Urinary bladder (tissue), 4 donors: Measurements from ENCODE around the gene GOLGA8A. TPM values are rescaled to one million over a fixed set of nuclear protein-coding genes. Genes with fewer than 3 reads are reported as not detected.
"Not testable (repeated sequence)": the region's sequence is repeated elsewhere in the genome, so short reads cannot be mapped to it uniquely, and the experiment has no call there.

Source experiments
- DNase-seq: peaks from one replicate; pipeline ENCODE4 v3.0.0-alpha.2; 2015; ENCODE audit errors: extremely low spot score
- H3K27ac ChIP-seq: one replicate; pipeline ENCODE4 v1.5.1; 2013; ENCODE audit warnings: low read depth, mild to moderate bottlenecking, moderate library complexity
- H3K36me3 ChIP-seq: one replicate; pipeline ENCODE4 v1.6.1; 2013; ENCODE audit warnings: mild to moderate bottlenecking, moderate library complexity; ENCODE audit not compliant: insufficient read depth
- H3K4me1 ChIP-seq: one replicate; pipeline ENCODE4 v1.6.1; 2013; ENCODE audit warnings: mild to moderate bottlenecking, moderate library complexity; ENCODE audit not compliant: insufficient read depth
- H3K4me3 ChIP-seq: one replicate; pipeline ENCODE4 v1.5.1; 2013; ENCODE audit warnings: low read depth, low read length
- WGBS: extraction: QIAGEN DNeasy Blood & Tissue Kit; methylation state at CpG from one replicate; pipeline ENCODE4 v1.1.7; 2013; 5-methylcytosine and 5-hydroxymethylcytosine counted together
- polyA plus RNA-seq: library from polyadenylated mRNA; stranded (reverse); fragments of 200-250 nt; gene quantifications from one replicate; pipeline ENCODE4 v1.2.3, GENCODE V29; 2013
- total RNA-seq: library from RNA; depleted of rRNA; stranded (reverse); fragments of >200 nt; gene quantifications from one replicate; pipeline ENCODE4 v1.2.3, GENCODE V29; 2014
- donor health status: healthy with polysubstance abuse.
- donor health status: healthy.

Gene GOLGA8A
- total and polyA plus RNA-seq, 2 donors: 13.3 to 43.9 TPM

DNA sequence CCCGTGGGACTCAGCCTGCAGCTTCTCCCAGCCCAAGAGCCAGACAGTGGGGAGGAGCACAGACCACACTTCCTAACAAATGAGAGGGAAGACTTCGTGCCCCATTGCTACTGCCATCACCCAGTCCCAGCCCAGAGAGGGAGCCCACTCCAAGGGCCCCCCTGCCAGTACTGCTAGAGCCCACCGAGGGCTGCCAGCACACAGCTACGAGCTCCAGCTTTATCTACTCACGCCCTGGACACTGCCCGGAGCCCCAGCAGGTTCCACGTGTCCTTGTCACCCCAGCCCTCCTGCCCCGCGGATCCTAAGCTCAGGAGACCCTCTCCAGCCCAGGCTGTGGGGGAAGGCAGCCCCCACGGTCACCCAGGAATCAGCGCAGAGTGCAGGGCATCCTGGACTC is 1.9 kb downstream of the GOLGA8A start:
- Histone ChIP-seq H3K4me3 (no peak overlapping the region), H3K27ac (no peak overlapping the region), H3K36me3 (peaks cover 1% of the 10 kb centered on the region), H3K4me1 (no peaks in the 10 kb centered on the region)
- no peak for DNase-seq
- 73% methylated on average over 11 of the region's 11 CpGs for WGBS

DNA sequence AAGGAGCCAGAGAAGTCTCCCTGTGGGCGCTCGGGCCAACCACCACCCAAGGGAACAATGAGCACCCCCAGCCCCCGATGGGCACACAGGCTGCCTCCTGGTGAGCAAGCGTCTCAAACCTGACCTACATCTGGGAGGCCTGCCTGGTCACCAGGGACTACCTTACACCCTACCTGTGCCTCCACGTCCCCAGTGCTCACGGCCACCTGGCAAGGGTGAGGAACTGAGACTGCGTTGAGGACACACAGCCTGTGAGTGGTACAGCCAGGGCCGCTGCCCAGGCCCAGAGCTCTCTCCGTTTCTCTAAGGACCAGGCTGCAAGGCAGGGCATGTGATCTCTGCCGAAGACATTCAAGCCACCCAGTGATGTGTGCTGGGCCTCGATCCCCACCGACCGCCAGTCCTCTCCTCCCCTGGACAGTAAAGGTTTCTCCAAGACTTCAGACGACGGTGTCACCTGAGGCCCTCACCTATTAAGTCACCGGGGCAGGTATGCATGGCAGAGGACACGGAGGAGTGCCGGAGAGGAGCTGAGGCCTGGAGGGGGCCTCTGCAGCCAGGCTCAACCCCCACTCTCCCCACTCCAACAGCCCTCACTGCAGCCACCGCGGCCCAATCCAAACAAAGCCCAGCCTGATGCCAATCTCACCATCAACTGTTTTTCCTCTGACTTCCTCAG is 2.8 kb downstream of the GOLGA8A start:
- Histone ChIP-seq H3K36me3 (peaks cover 1% of the 10 kb centered on the region), H3K27ac (no peak overlapping the region), H3K4me1 (no peaks in the 10 kb centered on the region), H3K4me3 (no peak overlapping the region)
- 86% methylated on average over 20 of the region's 20 CpGs for WGBS
- DNase-seq: no peak

DNA sequence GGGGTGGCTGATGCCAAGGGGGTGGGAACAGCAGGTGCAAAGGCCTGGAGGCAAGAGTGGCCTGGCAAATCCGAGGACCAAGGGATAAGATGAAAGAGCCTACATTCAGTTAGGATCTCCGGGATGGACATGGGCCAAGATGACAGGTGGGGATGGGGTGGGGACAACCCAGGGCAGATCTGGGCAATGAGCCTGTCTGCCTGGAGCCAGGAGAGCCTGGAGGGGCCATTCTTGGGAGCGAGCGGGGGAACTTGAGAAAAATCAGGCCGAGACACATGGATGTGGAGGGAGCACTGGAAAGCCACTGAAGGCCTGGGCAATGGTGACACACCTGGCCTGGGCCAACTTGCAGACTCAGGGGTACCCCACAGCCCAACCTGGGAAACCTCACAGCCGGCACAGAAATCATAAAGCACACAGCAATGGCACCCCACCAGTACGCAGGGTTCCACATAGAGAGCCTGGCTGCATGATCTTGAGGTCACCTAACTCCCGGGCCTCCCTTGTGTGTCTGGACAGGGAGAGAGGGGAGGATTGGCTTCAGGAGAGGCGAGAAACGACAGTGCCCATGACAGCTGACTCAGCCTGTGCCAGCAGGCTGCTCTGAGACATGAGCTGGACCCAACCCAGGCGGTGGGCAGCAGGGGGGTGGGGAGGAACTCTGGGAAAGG is 3.5 kb downstream of the GOLGA8A start:
- WGBS: 86% methylated on average over 11 of the region's 11 CpGs
- not testable (repeated sequence) for DNase-seq, H3K27ac ChIP-seq

DNA sequence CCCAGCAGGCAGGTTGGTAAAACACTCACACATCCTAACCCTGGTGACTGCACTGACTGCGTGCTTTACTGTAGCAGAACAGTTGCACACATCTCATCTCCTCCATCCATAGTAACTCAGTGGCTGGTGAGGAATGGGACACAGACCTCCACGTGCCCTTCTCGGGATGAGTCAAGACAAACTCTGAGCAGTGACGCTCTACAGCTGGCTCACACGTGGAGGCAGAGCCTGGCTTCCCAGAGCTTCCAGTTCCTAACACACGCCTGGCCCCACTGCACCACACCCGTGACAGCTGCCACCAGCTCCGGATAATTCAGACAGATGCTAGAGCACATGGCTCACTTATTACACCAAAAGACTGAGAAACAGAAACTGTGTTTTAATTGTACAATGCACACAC is 7.0 kb downstream of the GOLGA8A start:
- not testable (repeated sequence) for H3K4me1 ChIP-seq, H3K4me3 ChIP-seq, H3K27ac ChIP-seq, H3K36me3 ChIP-seq, DNase-seq
- 63% methylated on average over 8 of the region's 8 CpGs for WGBS

More for the DNA sequence above, 3.5 kb downstream of the GOLGA8A start:
- H3K4me1 ChIP-seq, H3K4me3 ChIP-seq, H3K36me3 ChIP-seq: not testable (repeated sequence)

DNA sequence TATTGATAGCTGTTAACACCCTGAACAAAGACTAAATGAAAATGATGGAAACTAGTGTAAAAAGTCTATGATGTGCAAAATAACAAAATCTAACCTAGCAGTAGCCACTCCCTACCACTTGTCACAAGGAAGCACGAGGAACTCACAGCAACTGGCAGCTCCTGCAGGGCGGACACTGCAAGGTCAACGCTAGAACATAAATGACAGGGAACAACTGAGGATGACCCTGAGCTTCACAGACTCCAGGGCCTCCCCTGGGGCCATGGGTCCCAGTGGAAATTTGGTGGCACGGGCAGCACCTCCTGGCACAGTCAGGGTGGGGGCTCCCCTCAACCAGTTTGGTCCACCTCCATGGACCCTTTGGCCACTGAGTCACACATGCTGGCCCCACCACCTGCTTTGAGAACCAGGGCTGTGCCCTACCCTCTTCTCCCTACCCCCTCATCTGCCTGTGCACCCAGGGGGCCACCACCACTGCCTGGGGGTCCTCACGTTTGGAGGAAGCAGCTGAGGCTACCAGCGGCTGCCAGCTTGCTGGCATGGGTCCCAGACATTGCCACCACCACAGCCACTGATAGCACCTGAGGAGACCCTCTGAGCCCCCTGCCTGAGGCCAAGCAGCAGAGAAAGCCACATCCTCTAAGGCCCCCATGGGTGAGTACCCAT is 14.1 kb downstream of the GOLGA8A start:
- H3K4me3 ChIP-seq, H3K36me3 ChIP-seq, H3K4me1 ChIP-seq, H3K27ac ChIP-seq, DNase-seq: not testable (repeated sequence)
- WGBS: 80% methylated on average over 4 of the region's 6 CpGs

DNA sequence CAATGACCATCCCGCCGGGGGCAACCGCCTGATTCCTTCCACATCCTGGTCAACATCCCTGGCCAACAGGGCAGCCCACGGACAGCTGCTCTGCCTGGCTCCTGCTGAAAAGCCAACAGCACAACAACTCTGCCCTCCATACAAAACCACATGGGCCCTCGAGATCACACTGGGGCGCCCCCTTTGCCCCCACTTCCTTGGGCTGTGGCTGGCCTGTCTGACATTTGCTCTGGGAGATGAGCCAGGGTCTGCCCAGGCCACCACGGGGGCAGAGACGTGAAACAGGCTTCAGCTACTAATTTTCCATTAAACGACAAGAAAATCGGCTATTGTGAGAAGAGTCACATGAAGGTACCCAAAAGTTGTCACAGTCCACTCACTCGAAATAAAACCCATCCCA is 16.7 kb downstream of the GOLGA8A start:
- not testable (repeated sequence) for H3K4me3 ChIP-seq, DNase-seq, H3K4me1 ChIP-seq, H3K27ac ChIP-seq, H3K36me3 ChIP-seq
- 93% methylated on average over 7 of the region's 11 CpGs for WGBS

DNA sequence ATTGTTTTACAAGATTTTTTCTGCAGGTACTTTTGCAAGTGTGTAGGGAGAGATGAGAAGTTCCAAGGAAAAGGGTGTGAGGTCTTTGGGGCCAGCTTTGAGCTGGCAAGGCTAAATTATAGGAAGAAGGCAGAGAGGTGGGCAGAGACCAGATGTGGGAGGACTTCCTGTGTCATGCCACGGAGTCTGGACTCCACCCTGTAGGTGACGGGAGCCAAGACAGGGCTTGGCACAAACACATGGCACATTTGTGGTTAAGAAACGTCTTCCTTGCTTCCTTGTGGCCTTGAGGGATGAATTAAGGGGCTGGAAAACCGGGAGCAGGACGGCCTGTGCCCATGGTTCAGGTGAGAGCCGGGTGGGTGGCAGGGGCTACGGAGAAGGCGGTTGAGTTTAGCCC is 19.2 kb downstream of the GOLGA8A start:
- H3K36me3 ChIP-seq, H3K4me1 ChIP-seq, H3K27ac ChIP-seq, DNase-seq, H3K4me3 ChIP-seq: not testable (repeated sequence)
- WGBS: 82% methylated on average over 8 of the region's 8 CpGs

DNA sequence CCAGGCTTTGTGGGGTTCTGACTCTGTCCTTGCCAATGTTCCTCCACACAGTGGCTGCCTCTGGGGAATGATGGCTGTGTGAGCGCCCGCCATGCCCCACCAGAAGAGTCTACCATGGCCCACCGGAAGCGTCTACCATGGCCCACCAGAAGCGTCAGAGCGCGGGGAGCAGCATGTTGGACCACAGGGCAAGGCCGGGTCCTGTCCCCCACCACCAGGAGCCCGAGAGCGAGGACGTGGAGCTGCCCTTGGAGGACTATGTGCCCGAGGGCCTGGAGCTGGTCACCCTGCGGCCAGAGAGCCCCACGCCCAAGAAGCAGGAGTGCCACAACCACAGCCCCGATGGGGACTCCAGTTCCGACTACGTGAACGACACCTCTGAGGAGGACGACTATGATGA is 28.1 kb downstream of the GOLGA8A start:
- H3K27ac ChIP-seq, H3K36me3 ChIP-seq, DNase-seq, H3K4me1 ChIP-seq, H3K4me3 ChIP-seq: not testable (repeated sequence)
- WGBS: 98% methylated on average over 9 of the region's 19 CpGs

DNA sequence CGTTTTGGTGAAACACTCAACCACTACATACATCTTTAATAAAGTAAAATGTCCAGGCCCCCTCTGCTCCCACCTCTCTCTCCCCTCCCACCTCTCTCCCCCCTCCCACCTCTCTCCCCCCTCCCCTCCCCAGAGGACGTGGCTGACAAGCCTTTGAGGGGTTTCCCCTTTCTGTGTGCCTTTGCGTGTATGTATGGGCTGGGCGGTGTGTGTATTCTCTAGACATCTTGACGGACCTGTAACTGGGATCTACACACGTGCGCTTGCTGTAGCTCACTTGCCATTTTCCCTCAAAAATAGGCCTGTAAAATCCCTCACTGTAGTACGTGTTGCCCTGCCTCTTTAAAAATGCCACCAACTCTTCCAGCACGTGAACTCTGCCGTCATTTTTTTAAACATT is 28.6 kb downstream of the GOLGA8A start:
- WGBS: 46% methylated on average over 3 of the region's 10 CpGs
- not testable (repeated sequence) for H3K36me3 ChIP-seq, H3K4me1 ChIP-seq, DNase-seq, H3K4me3 ChIP-seq, H3K27ac ChIP-seq

DNA sequence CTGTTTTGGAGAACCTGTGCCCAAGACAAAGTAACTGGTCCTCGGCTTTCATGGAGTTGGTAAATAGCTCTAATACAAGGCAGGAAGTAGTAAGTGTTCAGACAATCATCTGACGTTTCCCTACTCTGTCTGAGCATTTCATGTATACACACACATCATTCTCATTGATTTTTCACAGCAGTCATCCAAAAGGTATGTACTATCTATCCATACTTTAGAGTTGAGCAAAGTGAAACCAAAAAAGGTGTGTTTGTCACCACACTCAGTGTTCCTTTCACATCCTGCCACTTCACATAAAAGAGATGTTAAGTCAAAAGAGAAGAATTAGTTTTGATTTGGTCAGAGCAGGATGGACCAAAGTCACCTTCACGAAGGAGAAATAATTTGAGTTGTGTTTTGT is 33.7 kb downstream of the GOLGA8A start:
- H3K4me1 ChIP-seq, H3K4me3 ChIP-seq, DNase-seq, H3K27ac ChIP-seq, H3K36me3 ChIP-seq: not testable (repeated sequence)
- WGBS: no CpG with 5 or more reads among the region's 3 CpGs

DNA sequence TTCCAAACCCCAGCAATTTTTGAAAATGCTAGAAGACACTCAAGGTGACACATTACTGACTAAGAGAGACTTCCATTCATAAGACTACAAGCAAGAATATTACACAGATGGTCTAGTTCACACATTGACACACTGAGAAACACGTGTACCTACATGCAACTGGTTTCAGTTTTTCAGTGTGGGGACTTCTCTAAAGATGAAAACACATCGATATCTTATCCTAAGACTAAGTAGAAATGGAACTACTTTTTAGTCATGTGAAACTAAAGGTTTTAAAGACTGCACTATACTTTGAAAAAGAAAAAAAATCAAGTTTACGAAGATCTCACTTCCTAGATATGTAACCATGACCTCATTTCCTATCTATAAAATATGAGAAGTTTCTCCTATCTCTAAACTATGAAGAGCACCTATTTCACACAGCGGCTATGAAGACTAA is 34.4 kb downstream of the GOLGA8A start:
- not testable (repeated sequence) for H3K27ac ChIP-seq, DNase-seq, H3K4me1 ChIP-seq, H3K36me3 ChIP-seq, H3K4me3 ChIP-seq
- WGBS: 85% methylated on average over 1 of the region's 4 CpGs

DNA sequence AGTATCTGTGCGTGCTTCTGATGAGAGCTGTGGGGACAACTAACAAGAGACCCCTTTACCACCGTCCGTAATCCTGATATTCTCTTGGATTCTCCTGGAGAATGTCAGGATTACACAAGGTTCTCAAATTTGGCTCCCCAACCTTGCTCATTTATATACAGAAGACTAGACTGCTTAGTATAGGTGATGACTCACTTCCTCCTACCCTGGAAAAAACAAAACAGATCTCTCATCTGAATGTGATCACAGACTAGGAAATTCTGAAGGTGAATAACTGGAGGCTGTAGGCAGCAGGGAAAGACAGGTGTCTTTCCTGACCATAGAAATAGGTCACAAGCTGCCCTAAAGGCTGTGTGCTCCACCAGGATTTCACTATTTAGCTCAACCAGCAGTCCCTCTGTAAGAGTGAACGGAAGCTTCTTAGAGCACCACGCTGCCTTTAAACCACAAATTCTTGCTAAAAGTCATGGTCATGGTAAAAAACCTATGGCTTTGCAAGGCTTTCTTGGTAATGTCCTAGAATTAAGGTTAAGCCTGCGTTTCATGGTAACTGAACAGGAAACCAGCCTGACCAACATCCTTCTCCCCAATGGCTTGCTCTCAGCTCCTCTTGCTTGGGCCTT is 39.9 kb downstream of the GOLGA8A start:
- H3K27ac ChIP-seq, H3K4me1 ChIP-seq, H3K36me3 ChIP-seq, DNase-seq, H3K4me3 ChIP-seq: not testable (repeated sequence)
- 82% methylated on average over 3 of the region's 6 CpGs for WGBS

DNA sequence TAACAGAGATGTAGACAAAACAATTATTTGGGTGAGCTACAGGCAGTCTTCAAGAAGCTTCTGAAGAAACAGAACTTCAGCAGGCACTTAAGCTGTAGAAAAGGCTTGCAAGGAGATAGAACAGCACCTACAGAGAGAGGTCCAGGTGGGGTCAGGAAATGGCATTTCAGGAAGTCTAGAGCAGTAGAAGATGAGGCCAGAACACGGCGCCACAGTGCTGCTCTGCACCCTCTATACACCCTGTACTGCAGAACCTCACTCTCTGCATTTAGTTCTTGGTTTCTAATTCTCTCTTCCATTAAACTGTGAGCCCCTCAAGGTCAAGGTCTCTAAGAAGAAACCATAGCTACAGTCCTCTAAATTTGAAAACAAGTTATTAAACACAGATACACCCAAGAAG is 44.6 kb downstream of the GOLGA8A start:
- 92% methylated on average over 2 of the region's 2 CpGs for WGBS
- H3K27ac ChIP-seq: not testable (repeated sequence)

More for the DNA sequence above, 44.6 kb downstream of the GOLGA8A start:
- H3K4me3 ChIP-seq, H3K36me3 ChIP-seq, DNase-seq, H3K4me1 ChIP-seq: not testable (repeated sequence)
